Measurements from ENCODE around the gene FXYD1. TPM values are rescaled to one million over a fixed set of nuclear protein-coding genes. Genes with fewer than 3 reads are reported as not detected.

FXYD1 gene
- total RNA-seq, 2 experiments from 2014 or later: 2.3 to 2.8 TPM

- ChIA-PET CTCF (interaction anchor here (1.1 kb wide), 1 partner anchor 31 kb away, joined by 3 read pairs; the partner anchor contains the start of gene FXYD7), POLR2A (no interaction called here)
- peaks cover 28% of the 10 kb centered on the region for H3K4me1 Mint-ChIP-seq (ENCODE audit: low read depth)
- no peak for DNase-seq
- H3K9me3 Mint-ChIP-seq: peaks cover 13% of the 10 kb centered on the region
- peaks cover 32% of the 10 kb centered on the region for H3K36me3 Mint-ChIP-seq
- H3K27me3 Mint-ChIP-seq: no peaks in the 10 kb centered on the region
- peak overlapping the region; percentile 3 for H3K27ac Mint-ChIP-seq
- intact Hi-C loops (cut with micrococcal nuclease): no loop called here
- H3K4me3 Mint-ChIP-seq: no peak overlapping the region
These were observed 35.6 kb downstream of the FXYD1 start for GRCh38 chr19:35174226-35174625.

DNA sequence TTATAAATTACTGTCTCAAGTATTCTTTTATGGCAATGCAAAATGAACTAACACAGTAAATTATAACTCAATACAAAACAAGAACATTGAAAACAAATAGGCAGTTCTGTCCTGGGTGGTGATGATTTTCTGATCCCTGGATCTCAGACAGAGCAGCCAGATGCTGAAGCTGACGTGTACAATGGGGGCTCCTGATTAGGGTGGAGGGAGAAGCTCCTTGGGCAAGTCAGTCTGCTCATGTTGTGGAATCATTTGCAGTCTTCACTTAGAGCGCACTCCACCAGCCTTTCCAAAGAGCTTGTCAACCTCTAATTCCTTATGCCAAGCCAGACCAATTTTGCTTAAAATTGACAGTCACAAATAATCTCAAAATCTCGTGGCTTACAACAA is 37.6 kb downstream of the FXYD1 start:
- H3K27me3 Mint-ChIP-seq: no peaks in the 10 kb centered on the region
- intact Hi-C loops (cut with micrococcal nuclease): no loop called here
- CTCF ChIA-PET: no interaction called here
- H3K36me3 Mint-ChIP-seq: peaks cover 21% of the 10 kb centered on the region
- H3K4me3 Mint-ChIP-seq: no peak overlapping the region
- no peak overlapping the region for H3K27ac Mint-ChIP-seq
- no peak for DNase-seq
- POLR2A ChIA-PET: no interaction called here
- H3K4me1 Mint-ChIP-seq (ENCODE audit: low read depth): peaks cover 31% of the 10 kb centered on the region
- peaks cover 13% of the 10 kb centered on the region for H3K9me3 Mint-ChIP-seq

- Mint-ChIP-seq H3K27ac (no peak overlapping the region), H3K9me3 (peaks cover 13% of the 10 kb centered on the region), H3K36me3 (peaks cover 12% of the 10 kb centered on the region), H3K4me3 (no peak overlapping the region), H3K27me3 (no peaks in the 10 kb centered on the region), H3K4me1 (ENCODE audit: low read depth) (peaks cover 26% of the 10 kb centered on the region)
- no peak for DNase-seq
- POLR2A ChIA-PET: no interaction called here
- CTCF ChIA-PET: interaction anchor here (1.4 kb wide), 1 partner anchor 24 kb away, joined by 3 read pairs; no protein-coding TSS in a partner anchor
- intact Hi-C loops (cut with micrococcal nuclease): no loop called here
These were observed 39.0 kb downstream of the FXYD1 start for GRCh38 chr19:35177377-35178274.

DNA sequence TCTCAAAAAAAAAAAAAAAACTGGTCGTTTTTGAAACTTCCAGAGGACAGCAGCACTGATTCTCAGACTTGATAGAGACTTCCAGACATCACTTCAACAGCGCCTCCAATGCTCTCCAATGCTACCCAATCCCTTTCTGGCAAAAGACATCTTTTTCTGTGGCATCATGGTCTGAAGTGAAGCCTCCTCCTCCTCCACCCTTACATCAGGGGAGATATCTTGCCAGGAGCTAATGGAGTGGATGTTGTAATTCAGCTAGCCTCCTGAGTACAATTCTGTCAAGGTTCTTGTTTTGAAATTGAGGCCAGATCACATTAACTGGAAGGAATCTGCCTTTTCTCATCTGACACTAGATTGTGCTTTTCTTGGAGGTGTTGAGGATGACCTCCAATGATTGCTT is 40.1 kb downstream of the FXYD1 start:
- no peaks in the 10 kb centered on the region for H3K27me3 Mint-ChIP-seq
- H3K27ac Mint-ChIP-seq: no peak overlapping the region
- peaks cover 7% of the 10 kb centered on the region for H3K36me3 Mint-ChIP-seq
- H3K9me3 Mint-ChIP-seq: peaks cover 13% of the 10 kb centered on the region
- no peak for DNase-seq
- intact Hi-C loops (cut with micrococcal nuclease): no loop called here
- no peak overlapping the region for H3K4me3 Mint-ChIP-seq
- H3K4me1 Mint-ChIP-seq (ENCODE audit: low read depth): peaks cover 22% of the 10 kb centered on the region
- POLR2A ChIA-PET: interaction anchor here (1.0 kb wide), 1 partner anchor 11 kb away, joined by 3 read pairs; no protein-coding TSS in a partner anchor
- CTCF ChIA-PET: no interaction called here

GRCh38 chr19:35179830-35180229 is 41.2 kb downstream of the FXYD1 start:
- Mint-ChIP-seq H3K27ac (no peak overlapping the region), H3K4me3 (no peak overlapping the region), H3K4me1 (ENCODE audit: low read depth) (peaks cover 29% of the 10 kb centered on the region), H3K27me3 (no peaks in the 10 kb centered on the region), H3K9me3 (peaks cover 20% of the 10 kb centered on the region), H3K36me3 (peaks cover 11% of the 10 kb centered on the region)
- no peak for DNase-seq
- intact Hi-C loops (cut with micrococcal nuclease): no loop called here
- POLR2A ChIA-PET: interaction anchor here (0.8 to 1.0 kb wide), 2 partner anchors 9 to 12 kb away, joined by 3 read pairs; no protein-coding TSS in a partner anchor
- CTCF ChIA-PET: interaction anchor here (0.7 kb wide), 1 partner anchor 26 kb away, joined by 3 read pairs; no protein-coding TSS in a partner anchor

- intact Hi-C loops (cut with micrococcal nuclease): no loop called here
- peaks cover 11% of the 10 kb centered on the region for H3K36me3 Mint-ChIP-seq
- H3K27me3 Mint-ChIP-seq: no peaks in the 10 kb centered on the region
- peaks cover 20% of the 10 kb centered on the region for H3K9me3 Mint-ChIP-seq
- H3K27ac Mint-ChIP-seq: no peak overlapping the region
- H3K4me1 Mint-ChIP-seq (ENCODE audit: low read depth): peaks cover 32% of the 10 kb centered on the region
- ChIA-PET POLR2A (no interaction called here), CTCF (interaction anchor here (0.7 to 0.9 kb wide), 2 partner anchors 36 to 115 kb away, joined by 3 read pairs; no protein-coding TSS in a partner anchor)
- H3K4me3 Mint-ChIP-seq: no peak overlapping the region
- no peak for DNase-seq
These were observed 42.8 kb downstream of the FXYD1 start for GRCh38 chr19:35181387-35181786.

DNA sequence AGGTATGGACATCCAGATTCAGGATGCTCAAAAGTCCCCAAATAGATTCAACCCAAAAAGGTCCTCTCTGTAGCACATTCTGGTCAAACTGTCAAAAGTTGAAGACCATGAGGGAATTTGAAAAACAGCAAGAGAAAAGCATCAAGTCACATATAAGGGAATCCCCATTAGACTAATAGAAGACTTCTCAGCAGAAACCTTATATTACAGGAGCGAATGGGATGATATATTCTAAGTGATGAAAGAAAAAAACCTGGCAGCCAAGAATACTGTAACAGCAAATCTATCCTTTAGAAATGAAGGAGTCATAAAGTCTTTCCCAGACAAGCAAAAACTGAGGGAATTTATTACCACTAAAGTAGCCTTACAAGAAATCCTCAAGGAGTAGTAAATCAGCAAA is 45.6 kb downstream of the FXYD1 start:
- Mint-ChIP-seq H3K4me3 (no peak overlapping the region), H3K27ac (peak overlapping the region; percentile 1), H3K27me3 (no peaks in the 10 kb centered on the region), H3K9me3 (peaks cover 7% of the 10 kb centered on the region), H3K4me1 (ENCODE audit: low read depth) (peaks cover 22% of the 10 kb centered on the region), H3K36me3 (peaks cover 4% of the 10 kb centered on the region)
- CTCF ChIA-PET: interaction anchor here (1.0 kb wide), 1 partner anchor 15 kb away, joined by 4 read pairs; no protein-coding TSS in a partner anchor
- POLR2A ChIA-PET: no interaction called here
- DNase-seq: no peak
- intact Hi-C loops (cut with micrococcal nuclease): no loop called here

DNA sequence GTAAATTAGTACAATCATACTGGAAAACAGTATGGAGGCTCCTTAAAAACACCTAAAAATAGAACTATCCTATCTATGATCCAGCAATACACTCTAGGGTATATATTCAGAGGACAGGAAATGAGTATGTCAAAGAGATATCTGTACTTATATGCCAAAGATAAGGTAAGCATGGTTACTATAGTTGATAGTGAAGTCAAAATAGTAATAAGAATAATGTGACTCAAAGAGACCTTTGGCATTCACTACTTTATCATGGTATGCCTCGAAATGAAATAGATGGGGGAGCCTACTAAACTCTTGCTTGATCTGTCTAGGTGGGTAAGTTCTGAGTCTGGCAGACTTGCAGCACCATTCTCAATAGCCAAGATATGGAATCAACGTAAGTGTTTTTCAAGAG is 46.3 kb downstream of the FXYD1 start:
- Mint-ChIP-seq H3K27me3 (no peaks in the 10 kb centered on the region), H3K4me1 (ENCODE audit: low read depth) (peaks cover 16% of the 10 kb centered on the region), H3K9me3 (peaks cover 7% of the 10 kb centered on the region), H3K27ac (no peak overlapping the region), H3K4me3 (no peak overlapping the region), H3K36me3 (peaks cover 4% of the 10 kb centered on the region)
- ChIA-PET POLR2A (no interaction called here), CTCF (no interaction called here)
- no peak for DNase-seq
- intact Hi-C loops (cut with micrococcal nuclease): no loop called here

Other genes starting within 250 kb of the FXYD1 start
- 1 to 10 TPM; 3.7 to 4.2 TPM for gene ZNF30, start 211.9 kb upstream of the FXYD1 start, total RNA-seq
- 1 to 10 TPM; 6.4 to 6.9 TPM for gene ZNF792, start 174.6 kb upstream of the FXYD1 start, total RNA-seq
- 100 to 1,000 TPM; 204 to 223 TPM for gene GRAMD1A, start 138.5 kb upstream of the FXYD1 start, total RNA-seq
- 1 to 10 TPM; 1.1 to 1.6 TPM for gene SCN1B, start 108.4 kb upstream of the FXYD1 start, total RNA-seq
- under 1 TPM in 1 of 2 experiments, not detected in 1; 0.21 TPM for gene HPN, start 97.1 kb upstream of the FXYD1 start, total RNA-seq
- not detected for gene FXYD3, start 23.0 kb upstream of the FXYD1 start, total RNA-seq
- under 1 TPM; 0.50 to 0.51 TPM for gene LGI4, start 3.8 kb upstream of the FXYD1 start, total RNA-seq
- gene FXYD7, start 4.4 kb downstream of the FXYD1 start, total RNA-seq: under 1 TPM; 0.77 to 0.93 TPM
- 100 to 1,000 TPM; 334 to 360 TPM for gene FXYD5, start 15.9 kb downstream of the FXYD1 start, total RNA-seq
- under 1 TPM in 1 of 2 experiments, not detected in 1; 0.19 TPM for gene FAM187B, start 89.9 kb downstream of the FXYD1 start, total RNA-seq
- gene LSR, start 110.2 kb downstream of the FXYD1 start, total RNA-seq: 10 to 100 TPM; 25.4 to 28.7 TPM
- gene USF2, start 130.1 kb downstream of the FXYD1 start, total RNA-seq: 100 to 1,000 TPM; 117 to 121 TPM
- gene HAMP, start 143.7 kb downstream of the FXYD1 start, total RNA-seq: not detected
- gene MAG, start 153.3 kb downstream of the FXYD1 start, total RNA-seq: under 1 TPM; 0.43 to 0.44 TPM
- gene CD22, start 190.4 kb downstream of the FXYD1 start, total RNA-seq: 1 to 10 TPM in 1 of 2 experiments, under 1 TPM in 1; 0.75 to 1.2 TPM
- gene FFAR1, start 209.1 kb downstream of the FXYD1 start, total RNA-seq: under 1 TPM in 1 of 2 experiments, not detected in 1; 0.12 TPM
- 1 to 10 TPM; 1.1 TPM for gene FFAR3, start 219.6 kb downstream of the FXYD1 start, total RNA-seq
- gene GPR42, start 232.2 kb downstream of the FXYD1 start, total RNA-seq: under 1 TPM in 1 of 2 experiments, not detected in 1; 0.17 TPM

All from activated CD4-positive, alpha-beta memory T cell treated with anti-CD3 and anti-CD28 coated beads for 36 hours (primary cell).